Thyroid gland (tissue), 4 donors: Measurements from ENCODE around the gene UQCRHL.

ENCODE experiments used
- CTCF ChIP-seq, 6 experiments: fragments of 200-600 bp in 3 of 6; fragments of 450-650 bp in 3 of 6; sonication (generic) in 3 of 6; IDR thresholded peaks; one replicate each; pipeline ENCODE4 v1.5.1; 2016 to 2019; ENCODE audit warnings: antibody characterized with exemption in 6 of 6, mild to moderate bottlenecking in 2 of 6, inconsistent platforms in 1 of 6, moderate library complexity in 1 of 6
- POLR2A ChIP-seq, 2 donors: fragments of 450-650 bp; IDR thresholded peaks; one replicate each; pipeline ENCODE4 v1.6.1; 2017; ENCODE audit warnings: antibody characterized with exemption in 2 of 2, mild to moderate bottlenecking in 2 of 2, moderate library complexity in 1 of 2

- TF ChIP-seq CTCF (IDR thresholded peaks at IDR 0.05) (no peak), POLR2A (IDR thresholded peaks at IDR 0.05) (no peak)
These were observed 2.6 kb upstream of the UQCRHL start for GRCh38 chr1:15810073-15810472.
